ENCODE data around the gene MALAT1.

DNA sequence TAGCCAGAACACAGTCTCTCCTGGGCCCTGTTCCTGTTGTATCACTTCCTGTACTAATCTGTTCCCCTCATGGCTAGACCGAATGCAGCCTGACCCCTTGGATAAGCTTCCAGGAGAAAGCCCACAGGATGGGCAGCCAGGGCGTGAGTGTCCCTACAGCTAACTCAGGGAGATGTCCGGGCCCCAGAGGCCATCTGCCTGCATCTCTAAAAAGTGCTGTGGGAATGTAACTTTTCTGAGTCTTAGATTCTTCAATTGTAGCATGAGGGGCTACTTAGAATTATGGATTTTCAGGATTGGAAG lies 7.7 kb upstream of the MALAT1 start:
- TF ChIP-seq POLR2A (IDR thresholded peaks at IDR 0.05): no peak
- TF ChIP-seq, protein P1, sequence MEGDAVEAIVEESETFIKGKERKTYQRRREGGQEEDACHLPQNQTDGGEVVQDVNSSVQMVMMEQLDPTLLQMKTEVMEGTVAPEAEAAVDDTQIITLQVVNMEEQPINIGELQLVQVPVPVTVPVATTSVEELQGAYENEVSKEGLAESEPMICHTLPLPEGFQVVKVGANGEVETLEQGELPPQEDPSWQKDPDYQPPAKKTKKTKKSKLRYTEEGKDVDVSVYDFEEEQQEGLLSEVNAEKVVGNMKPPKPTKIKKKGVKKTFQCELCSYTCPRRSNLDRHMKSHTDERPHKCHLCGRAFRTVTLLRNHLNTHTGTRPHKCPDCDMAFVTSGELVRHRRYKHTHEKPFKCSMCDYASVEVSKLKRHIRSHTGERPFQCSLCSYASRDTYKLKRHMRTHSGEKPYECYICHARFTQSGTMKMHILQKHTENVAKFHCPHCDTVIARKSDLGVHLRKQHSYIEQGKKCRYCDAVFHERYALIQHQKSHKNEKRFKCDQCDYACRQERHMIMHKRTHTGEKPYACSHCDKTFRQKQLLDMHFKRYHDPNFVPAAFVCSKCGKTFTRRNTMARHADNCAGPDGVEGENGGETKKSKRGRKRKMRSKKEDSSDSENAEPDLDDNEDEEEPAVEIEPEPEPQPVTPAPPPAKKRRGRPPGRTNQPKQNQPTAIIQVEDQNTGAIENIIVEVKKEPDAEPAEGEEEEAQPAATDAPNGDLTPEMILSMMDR (IDR thresholded peaks at IDR 0.05): no peak
